Suprapubic skin (tissue), 4 donors: ENCODE results near the gene SV2C. TPM values are rescaled to one million over a fixed set of nuclear protein-coding genes. Genes with fewer than 3 reads are reported as not detected.

Experiments used
- DNase-seq, 2 donors: peaks; one replicate each; pipeline ENCODE4 v3.0.0-alpha.2; 2019; ENCODE audit warnings: low spot score in 2 of 2
- H3K27ac ChIP-seq: fragments of 200-600 bp; sonication (generic); one replicate; pipeline ENCODE4 v1.5.1; 2019
- H3K27me3 ChIP-seq: fragments of 200-600 bp; sonication (generic); one replicate; pipeline ENCODE4 v1.5.1; 2019
- H3K36me3 ChIP-seq: fragments of 200-600 bp; sonication (generic); one replicate; pipeline ENCODE4 v1.5.1; 2019
- H3K4me1 ChIP-seq: fragments of 200-600 bp; sonication (generic); one replicate; pipeline ENCODE4 v1.5.1; 2019
- H3K4me3 ChIP-seq: fragments of 200-600 bp; sonication (generic); one replicate; pipeline ENCODE4 v1.5.1; 2019; ENCODE audit warnings: mild to moderate bottlenecking
- H3K9me3 ChIP-seq: fragments of 200-600 bp; sonication (generic); one replicate; pipeline ENCODE4 v1.5.1; 2019
- EP300 ChIP-seq: sonication (generic); formaldehyde crosslinking; IDR thresholded peaks from one replicate; pipeline ENCODE4 v1.6.1; 2017; ENCODE audit warnings: antibody characterized with exemption
- POLR2A ChIP-seq, 2 donors: fragments of 450-650 bp; IDR thresholded peaks; one replicate each; pipeline ENCODE4 v1.6.1; 2017; ENCODE audit warnings: antibody characterized with exemption in 2 of 2, mild to moderate bottlenecking in 2 of 2, moderate library complexity in 2 of 2
- POLR2AphosphoS5 ChIP-seq, 3 donors: sonication (generic); formaldehyde crosslinking; IDR thresholded peaks; one replicate each; pipeline ENCODE4 v1.6.1; 2017; ENCODE audit warnings: antibody characterized with exemption in 3 of 3
- WGBS: methylation state at CpG from one replicate; pipeline ENCODE4 v1.1.5; 2018; 5-methylcytosine and 5-hydroxymethylcytosine counted together
- total RNA-seq, 4 donors: library from RNA; depleted of rRNA; stranded (reverse); fragments of >200 nt; gene quantifications; one replicate each; pipeline ENCODE4 v1.1.0, GENCODE V29; 2016
- TF ChIP-seq, protein P1 (sequence below), 2 donors: fragments of 200-600 bp in 1 of 2; fragments of 450-650 bp in 1 of 2; sonication (generic) in 1 of 2; IDR thresholded peaks; one replicate each; pipeline ENCODE4 v1.5.1; 2016 to 2019; ENCODE audit warnings: antibody characterized with exemption in 2 of 2, mild to moderate bottlenecking in 1 of 2, moderate library complexity in 1 of 2

SV2C gene
- total RNA-seq, 4 donors from 2014 or later: 0.16 to 0.30 (median 0.23) TPM; not detected in 1

DNA sequence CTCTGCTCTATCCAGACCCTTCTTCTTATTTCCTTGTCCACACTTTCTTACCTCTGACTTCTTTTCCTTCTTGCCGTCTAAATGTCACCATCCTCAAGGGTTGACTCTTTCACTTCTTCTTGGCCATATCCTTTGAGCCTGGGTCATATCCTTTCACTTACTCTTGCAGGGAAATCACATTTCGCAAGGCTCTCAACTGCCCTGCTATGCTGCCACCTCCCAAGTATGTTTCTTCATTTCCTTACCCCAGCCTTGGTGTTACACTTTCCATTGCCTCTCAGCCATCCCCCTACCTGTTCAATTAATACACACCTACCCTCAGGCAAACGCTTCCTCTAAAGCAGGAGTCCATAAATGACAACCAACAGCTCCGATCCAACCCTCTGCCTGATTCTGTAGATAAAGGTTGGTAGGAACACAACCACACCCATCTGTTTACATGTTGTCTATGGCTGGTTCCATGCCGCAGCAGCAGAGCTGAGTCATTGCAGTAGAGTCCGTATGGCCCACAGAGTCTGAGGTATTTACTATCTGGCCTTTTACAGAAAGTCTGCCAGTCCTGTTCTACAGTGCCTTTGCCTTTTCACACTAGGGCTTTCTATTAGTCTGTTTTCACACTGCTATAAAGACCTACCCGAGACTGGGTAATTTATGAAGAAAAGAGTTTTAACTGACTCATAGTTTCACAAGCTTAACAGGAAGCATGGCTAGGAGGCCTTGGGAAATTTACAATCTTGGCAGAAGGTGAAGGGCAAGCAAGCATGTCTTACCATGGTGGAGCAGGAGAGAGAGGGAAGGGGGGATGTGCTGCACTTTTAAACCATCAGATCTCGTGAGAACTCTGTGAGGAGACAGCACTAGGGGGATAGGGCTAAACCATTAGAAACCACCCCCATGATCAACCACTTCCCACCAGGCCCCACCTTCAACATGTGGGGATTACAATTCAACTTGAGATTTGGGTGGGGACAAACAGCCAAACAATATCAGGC is 97.9 kb downstream of the SV2C start:
- Histone ChIP-seq H3K36me3 (no peaks in the 10 kb centered on the region), H3K27me3 (no peaks in the 10 kb centered on the region), H3K4me1 (peaks cover 5% of the 10 kb centered on the region), H3K4me3 (no peak overlapping the region), H3K9me3 (no peaks in the 10 kb centered on the region), H3K27ac (peak overlapping the region; percentile 41)
- 51% methylated on average over 8 of the region's 8 CpGs for WGBS
- TF ChIP-seq POLR2A (IDR thresholded peaks at IDR 0.05): no peak
- TF ChIP-seq EP300: no peak
- TF ChIP-seq, protein P1, sequence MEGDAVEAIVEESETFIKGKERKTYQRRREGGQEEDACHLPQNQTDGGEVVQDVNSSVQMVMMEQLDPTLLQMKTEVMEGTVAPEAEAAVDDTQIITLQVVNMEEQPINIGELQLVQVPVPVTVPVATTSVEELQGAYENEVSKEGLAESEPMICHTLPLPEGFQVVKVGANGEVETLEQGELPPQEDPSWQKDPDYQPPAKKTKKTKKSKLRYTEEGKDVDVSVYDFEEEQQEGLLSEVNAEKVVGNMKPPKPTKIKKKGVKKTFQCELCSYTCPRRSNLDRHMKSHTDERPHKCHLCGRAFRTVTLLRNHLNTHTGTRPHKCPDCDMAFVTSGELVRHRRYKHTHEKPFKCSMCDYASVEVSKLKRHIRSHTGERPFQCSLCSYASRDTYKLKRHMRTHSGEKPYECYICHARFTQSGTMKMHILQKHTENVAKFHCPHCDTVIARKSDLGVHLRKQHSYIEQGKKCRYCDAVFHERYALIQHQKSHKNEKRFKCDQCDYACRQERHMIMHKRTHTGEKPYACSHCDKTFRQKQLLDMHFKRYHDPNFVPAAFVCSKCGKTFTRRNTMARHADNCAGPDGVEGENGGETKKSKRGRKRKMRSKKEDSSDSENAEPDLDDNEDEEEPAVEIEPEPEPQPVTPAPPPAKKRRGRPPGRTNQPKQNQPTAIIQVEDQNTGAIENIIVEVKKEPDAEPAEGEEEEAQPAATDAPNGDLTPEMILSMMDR (IDR thresholded peaks at IDR 0.05): no peak
- no peak for DNase-seq

DNA sequence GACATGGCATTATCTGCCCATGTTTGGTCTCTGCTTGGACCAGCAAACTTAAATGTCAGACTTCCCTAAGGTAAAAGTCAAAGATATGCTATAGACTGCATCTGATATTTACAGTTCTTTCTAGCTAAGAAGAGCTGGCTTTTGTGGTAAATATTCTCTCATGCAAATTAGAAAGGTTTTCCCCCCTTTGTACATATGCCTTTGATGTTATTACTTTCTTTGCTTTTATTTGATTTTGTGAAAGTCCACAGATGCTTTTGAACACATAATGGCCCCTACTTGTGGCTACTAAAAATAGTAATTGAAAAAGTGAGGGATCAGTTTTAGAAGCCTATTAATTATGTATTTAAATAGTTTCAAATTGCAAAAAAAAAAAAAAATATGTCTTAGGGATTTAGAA is 104.2 kb downstream of the SV2C start:
- H3K27me3 ChIP-seq: no peaks in the 10 kb centered on the region
- no peaks in the 10 kb centered on the region for H3K9me3 ChIP-seq
- no peak for DNase-seq
- H3K4me3 ChIP-seq: no peak overlapping the region
- no peaks in the 10 kb centered on the region for H3K36me3 ChIP-seq
- TF ChIP-seq, protein P1 (IDR thresholded peaks at IDR 0.05): no peak
- TF ChIP-seq EP300 (no peak), POLR2AphosphoS5 (IDR thresholded peaks at IDR 0.05) (no peak), POLR2A (IDR thresholded peaks at IDR 0.05) (no peak)
- H3K4me1 ChIP-seq: peaks cover 5% of the 10 kb centered on the region
- no peak overlapping the region for H3K27ac ChIP-seq

DNA sequence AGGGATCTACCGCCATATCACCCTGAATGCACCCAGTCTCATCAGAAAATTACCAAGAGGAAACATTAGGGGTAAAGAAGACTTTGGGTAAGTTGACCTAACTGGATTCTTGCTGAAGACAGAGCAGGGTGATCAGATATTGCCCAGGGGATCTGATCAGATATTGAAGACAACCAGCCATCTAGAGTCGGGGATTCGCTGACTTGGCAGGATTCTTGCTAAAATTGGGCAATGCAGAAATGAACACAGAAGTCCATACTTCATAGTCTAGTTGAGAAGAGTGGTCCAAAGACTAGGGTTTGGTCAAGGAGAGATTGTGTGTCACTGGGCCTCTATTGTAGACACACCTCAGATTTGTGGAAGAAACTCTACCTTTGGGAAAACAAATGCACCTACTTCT is 107.2 kb downstream of the SV2C start:
- Histone ChIP-seq H3K4me1 (no peaks in the 10 kb centered on the region), H3K27ac (no peak overlapping the region), H3K27me3 (no peaks in the 10 kb centered on the region), H3K4me3 (no peak overlapping the region), H3K9me3 (no peaks in the 10 kb centered on the region), H3K36me3 (no peaks in the 10 kb centered on the region)
- DNase-seq: no peak
- TF ChIP-seq, protein P1 (IDR thresholded peaks at IDR 0.05): no peak
- TF ChIP-seq POLR2AphosphoS5 (IDR thresholded peaks at IDR 0.05): no peak
- no peak for TF ChIP-seq EP300
- no peak for TF ChIP-seq POLR2A (IDR thresholded peaks at IDR 0.05)
- 97% methylated on average over 3 of the region's 3 CpGs for WGBS

DNA sequence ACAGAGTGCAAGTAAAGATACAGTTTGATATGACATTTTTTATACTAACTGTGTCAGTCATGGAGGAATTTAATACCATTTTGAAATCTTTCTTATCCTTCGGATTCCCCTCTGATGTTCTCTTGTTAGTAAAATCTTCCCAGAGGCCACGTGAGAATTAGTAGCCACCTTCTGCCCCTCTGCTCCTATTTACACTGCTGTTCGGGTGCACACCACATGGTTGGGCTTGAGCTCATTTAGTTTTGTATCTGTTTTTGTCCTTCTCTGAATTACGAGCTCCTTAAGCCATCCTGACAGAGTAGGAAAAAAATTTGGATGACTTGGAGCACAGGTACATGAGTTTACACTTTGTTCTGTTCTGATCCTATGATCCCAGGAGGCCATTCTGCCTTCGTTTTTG is 109.7 kb downstream of the SV2C start:
- no peaks in the 10 kb centered on the region for H3K4me1 ChIP-seq
- no peaks in the 10 kb centered on the region for H3K27me3 ChIP-seq
- no peak for DNase-seq
- no peak overlapping the region for H3K4me3 ChIP-seq
- 47% methylated on average over 5 of the region's 5 CpGs for WGBS
- H3K9me3 ChIP-seq: no peaks in the 10 kb centered on the region
- no peak overlapping the region for H3K27ac ChIP-seq
- TF ChIP-seq, protein P1 (IDR thresholded peaks at IDR 0.05): no peak
- TF ChIP-seq EP300 (no peak), POLR2A (IDR thresholded peaks at IDR 0.05) (no peak), POLR2AphosphoS5 (IDR thresholded peaks at IDR 0.05) (no peak)
- H3K36me3 ChIP-seq: no peaks in the 10 kb centered on the region

DNA sequence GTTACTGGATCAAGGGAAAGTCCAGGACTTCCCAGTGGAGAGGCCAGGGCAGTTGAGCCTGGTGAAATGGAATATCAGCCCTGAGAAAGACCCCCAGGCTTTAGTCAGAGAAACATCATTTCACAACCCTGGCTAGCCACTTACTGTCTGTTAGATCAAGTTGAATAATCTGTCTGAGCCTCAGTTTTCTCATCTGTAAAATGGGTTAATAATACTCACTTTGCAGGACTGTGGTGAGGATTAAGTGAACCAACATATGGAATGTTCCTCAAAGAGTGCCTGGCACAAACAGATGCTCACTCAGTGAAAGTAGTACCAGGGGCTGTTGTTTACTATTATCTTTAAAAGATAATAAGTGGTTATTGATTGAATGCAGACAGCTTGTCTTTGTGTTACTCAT is 110.5 kb downstream of the SV2C start:
- H3K27me3 ChIP-seq: no peaks in the 10 kb centered on the region
- H3K9me3 ChIP-seq: no peaks in the 10 kb centered on the region
- TF ChIP-seq EP300 (no peak), POLR2A (IDR thresholded peaks at IDR 0.05) (no peak), POLR2AphosphoS5 (IDR thresholded peaks at IDR 0.05) (no peak)
- TF ChIP-seq, protein P1 (IDR thresholded peaks at IDR 0.05): no peak
- no peak for DNase-seq
- H3K36me3 ChIP-seq: no peaks in the 10 kb centered on the region
- H3K4me1 ChIP-seq: no peaks in the 10 kb centered on the region
- no peak overlapping the region for H3K4me3 ChIP-seq
- H3K27ac ChIP-seq: no peak overlapping the region
